CD4-positive, alpha-beta T cell (primary cell): Measurements from ENCODE around the gene DHCR24. TPM values are rescaled to one million over a fixed set of nuclear protein-coding genes. Genes with fewer than 3 reads are reported as not detected.

Experiments used
- ATAC-seq: fragments of 200-7000 bp; cut with Tn5 transposase; one replicate; pipeline ENCODE4 v1.10.0; 2022; ENCODE audit warnings: mild to moderate bottlenecking; ENCODE audit not compliant: poor library complexity
- CTCF ChIA-PET: fragments of 350-600 bp; sonication (Branson Sonifier 250); formaldehyde crosslinking; loops from one replicate; lab custom pipeline; 2021; ENCODE audit warnings: antibody characterized with exemption, inconsistent platforms; lab: Charles Lee
- POLR2A ChIA-PET: fragments of 350-600 bp; sonication (Branson Sonifier 250); formaldehyde crosslinking; loops from one replicate; lab custom pipeline; 2021; ENCODE audit warnings: antibody characterized with exemption, inconsistent platforms; lab: Charles Lee
- DNase-seq, 14 experiments: peaks; one replicate each; pipeline ENCODE4 v3.0.0-alpha.2; 2013 to 2020; ENCODE audit warnings: mixed read lengths in 2 of 14
- H3K27ac ChIP-seq, 2 donors: one replicate each; pipeline versions ENCODE4 v1.5.1 to v1.7.0; 2013; ENCODE audit warnings: low read length in 2 of 2, low read depth in 1 of 2, mild to moderate bottlenecking in 1 of 2
- H3K27me3 ChIP-seq, 2 experiments: 1 replicate in 1 of 2; 2 replicates in 1 of 2; pipeline versions ENCODE4 v1.6.1 to v1.7.0; 2013; ENCODE audit warnings: low read length in 2 of 2, control low read depth in 1 of 2, mild to moderate bottlenecking in 1 of 2, moderate library complexity in 1 of 2; ENCODE audit not compliant: insufficient read depth in 2 of 2, control insufficient read depth in 1 of 2
- H3K36me3 ChIP-seq: one replicate; pipeline ENCODE4 v1.6.1; 2013; ENCODE audit warnings: low read length, control low read depth; ENCODE audit not compliant: insufficient read depth
- H3K4me1 ChIP-seq: one replicate; pipeline ENCODE4 v1.6.1; 2013; ENCODE audit warnings: low read length, control low read depth; ENCODE audit not compliant: insufficient read depth
- H3K4me3 ChIP-seq: one replicate; pipeline ENCODE4 v1.5.1; 2013; ENCODE audit warnings: mild to moderate bottlenecking, low read length, moderate library complexity
- H3K9me3 ChIP-seq, 2 experiments: 1 replicate in 1 of 2; 2 replicates in 1 of 2; pipeline versions ENCODE4 v1.6.1 to v1.7.0; 2013; ENCODE audit warnings: low read length in 2 of 2, mild to moderate bottlenecking in 2 of 2, control low read depth in 1 of 2, moderate library complexity in 1 of 2; ENCODE audit not compliant: control insufficient read depth in 1 of 2, insufficient read depth in 1 of 2
- H3K27ac Mint-ChIP-seq: one replicate; pipeline ENCODE4 v1.8.0; 2020; ENCODE audit warnings: mixed read lengths
- H3K27me3 Mint-ChIP-seq: one replicate; pipeline ENCODE4 v1.8.0; 2021; ENCODE audit warnings: mixed read lengths
- H3K36me3 Mint-ChIP-seq: one replicate; pipeline ENCODE4 v1.8.0; 2021; ENCODE audit warnings: low read depth, mixed read lengths
- H3K4me1 Mint-ChIP-seq: one replicate; pipeline ENCODE4 v1.8.0; 2021; ENCODE audit warnings: low read depth, mixed read lengths
- H3K4me3 Mint-ChIP-seq: one replicate; pipeline ENCODE4 v1.8.0; 2020; ENCODE audit warnings: mild to moderate bottlenecking, mixed read lengths
- H3K9me3 Mint-ChIP-seq: one replicate; pipeline ENCODE4 v1.8.0; 2020; ENCODE audit warnings: mixed read lengths
- intact Hi-C, 2 experiments: fragments of 100-400 bp; cut with DNase I in 1 of 2; cut with micrococcal nuclease in 1 of 2; formaldehyde crosslinking; loops; one replicate each; pipeline versions ENCODE4 v1.15.1 to v1.9.0; 2023 to 2025; cut with DNase I, micrococcal nuclease
- total RNA-seq, 174 experiments: library from RNA in 2 of 174; stranded (reverse) in 2 of 174; gene quantifications; one replicate each; pipeline ENCODE4 v1.2.3 and lab custom pipeline; 2021 to 2026
- TF ChIP-seq, protein P1 (sequence below): fragments of 200-600 bp; IDR thresholded peaks from one replicate; pipeline ENCODE4 v1.8.0; 2022; ENCODE audit warnings: antibody characterized with exemption, mild to moderate bottlenecking

DHCR24 gene
- total RNA-seq, 2 experiments from 2014 or later: 0.34 to 0.55 TPM

DNA sequence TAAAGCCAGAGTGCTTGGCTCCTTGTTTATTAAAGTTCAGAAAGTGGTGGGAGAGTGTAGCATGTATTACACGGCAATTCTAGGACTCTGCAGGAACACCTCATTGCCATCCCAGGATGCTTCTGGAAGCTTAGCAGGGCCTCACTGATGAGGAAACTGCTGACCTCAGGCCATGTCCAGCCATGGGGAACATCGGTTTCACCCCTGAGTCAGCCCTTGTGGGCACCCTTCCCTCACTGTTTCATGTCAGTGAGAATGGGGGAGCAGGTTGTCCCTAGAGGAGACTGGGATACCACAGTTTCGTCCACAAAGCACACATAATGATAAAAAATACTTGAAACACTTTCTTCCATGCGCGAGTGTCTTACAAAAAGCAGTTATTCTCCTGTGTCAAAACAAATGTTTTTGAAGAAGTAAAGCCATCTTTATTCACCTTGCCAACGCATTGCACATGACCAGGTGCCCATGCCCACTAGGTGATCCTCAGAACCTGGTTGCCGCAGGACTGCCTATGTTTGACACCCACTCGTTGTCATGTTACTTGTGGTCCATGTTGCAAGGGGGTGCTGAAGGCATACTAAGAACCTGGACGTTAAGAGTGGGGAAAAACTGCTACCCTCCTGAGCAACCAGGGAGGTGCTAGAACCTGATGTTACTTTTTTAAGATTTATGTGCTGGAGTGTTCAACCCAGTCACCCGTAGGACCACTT lies 44.6 kb downstream of the DHCR24 start:
- no peaks in the 10 kb centered on the region for H3K36me3 Mint-ChIP-seq
- ChIA-PET CTCF (no interaction called here), POLR2A (no interaction called here)
- H3K27me3 ChIP-seq: no peaks in the 10 kb centered on the region
- no peak overlapping the region for H3K27ac ChIP-seq
- H3K27ac Mint-ChIP-seq: no peak overlapping the region
- no peak overlapping the region for H3K4me3 ChIP-seq
- H3K9me3 Mint-ChIP-seq: no peaks in the 10 kb centered on the region
- TF ChIP-seq, protein P1, sequence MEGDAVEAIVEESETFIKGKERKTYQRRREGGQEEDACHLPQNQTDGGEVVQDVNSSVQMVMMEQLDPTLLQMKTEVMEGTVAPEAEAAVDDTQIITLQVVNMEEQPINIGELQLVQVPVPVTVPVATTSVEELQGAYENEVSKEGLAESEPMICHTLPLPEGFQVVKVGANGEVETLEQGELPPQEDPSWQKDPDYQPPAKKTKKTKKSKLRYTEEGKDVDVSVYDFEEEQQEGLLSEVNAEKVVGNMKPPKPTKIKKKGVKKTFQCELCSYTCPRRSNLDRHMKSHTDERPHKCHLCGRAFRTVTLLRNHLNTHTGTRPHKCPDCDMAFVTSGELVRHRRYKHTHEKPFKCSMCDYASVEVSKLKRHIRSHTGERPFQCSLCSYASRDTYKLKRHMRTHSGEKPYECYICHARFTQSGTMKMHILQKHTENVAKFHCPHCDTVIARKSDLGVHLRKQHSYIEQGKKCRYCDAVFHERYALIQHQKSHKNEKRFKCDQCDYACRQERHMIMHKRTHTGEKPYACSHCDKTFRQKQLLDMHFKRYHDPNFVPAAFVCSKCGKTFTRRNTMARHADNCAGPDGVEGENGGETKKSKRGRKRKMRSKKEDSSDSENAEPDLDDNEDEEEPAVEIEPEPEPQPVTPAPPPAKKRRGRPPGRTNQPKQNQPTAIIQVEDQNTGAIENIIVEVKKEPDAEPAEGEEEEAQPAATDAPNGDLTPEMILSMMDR: no peak
- no peaks in the 10 kb centered on the region for H3K4me1 Mint-ChIP-seq
- H3K4me3 Mint-ChIP-seq: no peak overlapping the region
- no peaks in the 10 kb centered on the region for H3K4me1 ChIP-seq
- H3K36me3 ChIP-seq: no peaks in the 10 kb centered on the region
- no peaks in the 10 kb centered on the region for H3K9me3 ChIP-seq
- intact Hi-C loops: no loop called here
- H3K27me3 Mint-ChIP-seq: no peaks in the 10 kb centered on the region
- ATAC-seq (no peak), DNase-seq (no peak)

- Histone ChIP-seq H3K36me3 (no peaks in the 10 kb centered on the region), H3K27ac (no peak overlapping the region), H3K9me3 (no peaks in the 10 kb centered on the region), H3K4me1 (no peaks in the 10 kb centered on the region), H3K27me3 (no peaks in the 10 kb centered on the region), H3K4me3 (no peak overlapping the region)
- Mint-ChIP-seq H3K36me3 (no peaks in the 10 kb centered on the region), H3K9me3 (no peaks in the 10 kb centered on the region), H3K4me1 (no peaks in the 10 kb centered on the region), H3K27me3 (no peaks in the 10 kb centered on the region), H3K27ac (no peak overlapping the region), H3K4me3 (no peak overlapping the region)
- CTCF ChIA-PET: no interaction called here
- intact Hi-C loops: no loop called here
- no peak for DNase-seq
- no peak for ATAC-seq
- POLR2A ChIA-PET: no interaction called here
- TF ChIP-seq, protein P1: no peak
These were observed 47.2 kb downstream of the DHCR24 start for GRCh38 chr1:54839824-54840223.

DNA sequence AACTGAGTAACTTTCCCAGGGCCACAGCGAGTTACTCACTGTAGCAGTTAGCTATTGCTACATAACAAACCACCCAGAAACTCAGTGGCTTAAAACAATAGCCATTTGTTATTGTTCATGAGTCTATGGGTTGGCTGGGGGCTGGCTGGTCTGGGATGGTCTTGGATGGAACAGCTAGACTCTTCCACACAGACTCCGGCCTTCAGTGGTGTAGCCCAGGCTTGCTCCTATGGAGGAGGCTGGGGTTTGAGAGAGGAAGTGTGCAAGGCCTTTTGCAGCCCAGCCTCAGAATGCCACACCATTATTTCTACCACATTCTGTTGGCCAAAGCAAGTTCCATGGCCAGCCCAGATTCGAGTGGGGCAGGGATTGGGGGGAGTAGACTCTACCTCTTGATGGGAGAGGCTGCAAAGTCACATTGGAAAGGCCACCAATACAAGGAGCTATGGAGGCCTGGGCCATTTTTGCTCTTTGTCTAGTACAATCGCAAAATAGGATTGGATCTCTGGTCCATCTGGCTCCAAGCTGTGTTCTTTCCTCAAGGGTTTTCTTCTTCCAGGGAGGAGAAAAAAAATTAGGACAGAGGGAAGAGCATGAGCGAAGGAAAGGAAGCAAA lies 48.3 kb downstream of the DHCR24 start:
- H3K4me3 Mint-ChIP-seq: no peak overlapping the region
- CTCF ChIA-PET: no interaction called here
- intact Hi-C loops: no loop called here

More for the DNA sequence above, 48.3 kb downstream of the DHCR24 start:
- Mint-ChIP-seq H3K9me3 (no peaks in the 10 kb centered on the region), H3K36me3 (no peaks in the 10 kb centered on the region), H3K27ac (no peak overlapping the region), H3K27me3 (no peaks in the 10 kb centered on the region), H3K4me1 (no peaks in the 10 kb centered on the region)
- H3K4me3 ChIP-seq: no peak overlapping the region
- no peaks in the 10 kb centered on the region for H3K9me3 ChIP-seq
- H3K36me3 ChIP-seq: no peaks in the 10 kb centered on the region
- DNase-seq (no peak), ATAC-seq (no peak)
- POLR2A ChIA-PET: no interaction called here
- H3K27ac ChIP-seq: no peak overlapping the region
- H3K4me1 ChIP-seq: no peaks in the 10 kb centered on the region
- no peaks in the 10 kb centered on the region for H3K27me3 ChIP-seq
- TF ChIP-seq, protein P1: no peak
